22Rv1 (cell line): ENCODE data around the gene PSMD11.

Experiments
- ZFX ChIP-seq: fragments of 450-650 bp; IDR thresholded peaks from 2 replicates; pipeline ENCODE4 v1.6.1; 2017; ENCODE audit warnings: antibody characterized with exemption, borderline replicate concordance
- TF ChIP-seq, protein P1 (sequence below): fragments of 450-650 bp; IDR thresholded peaks from 2 replicates; pipeline ENCODE4 v1.5.1; 2017; ENCODE audit warnings: mild to moderate bottlenecking

DNA sequence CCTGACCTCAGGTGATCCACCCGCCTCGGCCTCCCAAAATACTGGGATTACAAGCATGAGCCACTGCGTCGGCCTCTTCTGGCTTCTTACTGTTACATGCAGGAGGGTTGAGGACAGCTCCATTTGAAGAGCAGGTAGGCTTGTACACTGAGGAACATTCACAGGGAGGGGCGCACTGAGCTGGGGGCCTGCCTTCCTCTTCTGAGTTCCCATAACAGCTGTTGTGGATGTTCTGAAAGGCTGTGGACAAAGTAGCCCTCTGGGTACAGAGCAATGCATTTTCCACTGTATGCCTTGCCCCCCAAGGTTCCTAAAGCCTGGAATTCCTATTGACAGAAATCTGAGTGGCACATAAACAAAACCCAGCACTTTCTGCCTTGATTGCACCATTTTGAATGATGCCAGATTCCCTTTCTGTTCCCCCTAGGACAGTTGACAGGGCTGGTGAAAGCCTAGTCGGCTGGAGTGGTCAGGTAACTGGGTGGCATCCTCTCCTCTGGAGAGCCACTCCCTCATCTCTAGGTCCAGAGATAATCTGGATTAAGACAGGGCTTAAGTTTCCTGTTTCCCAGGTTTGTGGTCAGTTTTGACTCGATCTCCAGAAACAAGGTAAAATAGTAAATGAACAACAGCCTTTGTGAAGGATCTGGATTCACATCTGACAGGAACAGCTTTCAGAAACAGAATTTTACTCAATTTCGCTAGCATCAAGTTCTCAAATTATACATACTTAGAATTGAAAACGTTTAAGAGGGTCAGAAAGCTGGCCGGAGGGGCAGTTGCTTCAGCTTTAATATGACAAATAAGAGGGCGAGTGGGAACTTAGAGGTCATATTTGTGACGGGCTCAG is 41.2 kb downstream of the PSMD11 start:
- TF ChIP-seq, protein P1, sequence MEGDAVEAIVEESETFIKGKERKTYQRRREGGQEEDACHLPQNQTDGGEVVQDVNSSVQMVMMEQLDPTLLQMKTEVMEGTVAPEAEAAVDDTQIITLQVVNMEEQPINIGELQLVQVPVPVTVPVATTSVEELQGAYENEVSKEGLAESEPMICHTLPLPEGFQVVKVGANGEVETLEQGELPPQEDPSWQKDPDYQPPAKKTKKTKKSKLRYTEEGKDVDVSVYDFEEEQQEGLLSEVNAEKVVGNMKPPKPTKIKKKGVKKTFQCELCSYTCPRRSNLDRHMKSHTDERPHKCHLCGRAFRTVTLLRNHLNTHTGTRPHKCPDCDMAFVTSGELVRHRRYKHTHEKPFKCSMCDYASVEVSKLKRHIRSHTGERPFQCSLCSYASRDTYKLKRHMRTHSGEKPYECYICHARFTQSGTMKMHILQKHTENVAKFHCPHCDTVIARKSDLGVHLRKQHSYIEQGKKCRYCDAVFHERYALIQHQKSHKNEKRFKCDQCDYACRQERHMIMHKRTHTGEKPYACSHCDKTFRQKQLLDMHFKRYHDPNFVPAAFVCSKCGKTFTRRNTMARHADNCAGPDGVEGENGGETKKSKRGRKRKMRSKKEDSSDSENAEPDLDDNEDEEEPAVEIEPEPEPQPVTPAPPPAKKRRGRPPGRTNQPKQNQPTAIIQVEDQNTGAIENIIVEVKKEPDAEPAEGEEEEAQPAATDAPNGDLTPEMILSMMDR: no peak
- TF ChIP-seq ZFX: no peak
